ENCODE results near the gene IGSF21. TPM values are rescaled to one million over a fixed set of nuclear protein-coding genes. Genes with fewer than 3 reads are reported as not detected.

Gene IGSF21
- polyA plus RNA-seq, 12 donors, result 0.09 to 0.70 (median 0.38) TPM; not detected in 3

DNA sequence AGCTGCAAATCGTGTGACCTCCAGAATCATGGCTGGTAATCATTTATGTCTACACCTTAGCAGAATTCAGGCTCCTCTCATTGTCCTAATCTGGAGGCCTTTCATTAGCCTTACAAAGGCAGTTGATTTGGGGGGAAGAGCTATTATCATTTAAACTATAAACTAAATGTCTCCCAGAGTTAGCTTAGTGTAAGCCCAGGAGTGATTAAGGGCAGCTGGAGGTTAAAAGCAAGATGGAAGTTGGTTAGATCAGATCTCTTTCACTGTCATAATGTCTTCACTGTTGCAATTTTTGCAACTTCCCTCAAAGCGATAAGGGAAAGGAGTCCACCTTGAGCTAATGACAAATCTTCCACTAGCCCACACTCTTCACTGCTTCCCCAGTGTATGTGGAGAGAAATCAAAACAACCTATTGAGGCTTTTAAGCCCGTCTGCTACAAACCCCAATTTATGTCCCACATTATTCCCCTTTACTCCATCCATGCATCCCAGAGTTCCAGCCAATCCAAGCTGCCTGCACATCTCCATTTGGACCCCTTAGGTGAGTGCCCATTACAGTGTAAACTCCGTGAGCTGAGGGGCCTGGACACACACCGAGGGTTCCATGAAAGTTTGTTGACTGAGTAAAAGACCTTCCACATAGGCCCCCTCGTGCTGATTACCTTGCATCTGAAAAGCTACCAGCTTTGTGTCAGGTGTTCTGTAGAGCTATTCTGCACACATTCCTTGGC is 311.7 kb downstream of the IGSF21 start:
- DNase-seq, result no peak

DNA sequence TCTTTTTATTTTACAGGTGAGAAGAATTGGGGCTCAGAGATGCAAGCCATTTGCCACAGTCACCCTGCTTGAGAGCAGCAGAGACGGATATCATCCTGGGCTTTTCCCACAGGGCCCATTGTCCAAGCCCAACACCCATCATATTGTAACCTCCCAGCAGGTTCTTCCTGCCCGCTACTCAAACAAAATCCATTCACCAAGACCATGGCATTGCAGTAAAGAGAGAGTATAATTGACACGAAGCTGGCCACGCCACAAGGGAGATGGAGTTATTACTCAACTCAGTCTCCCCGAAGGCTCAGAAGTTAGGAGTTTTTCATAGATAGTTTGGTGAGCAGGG is 312.2 kb downstream of the IGSF21 start:
- DNase-seq, result no peak

DNA sequence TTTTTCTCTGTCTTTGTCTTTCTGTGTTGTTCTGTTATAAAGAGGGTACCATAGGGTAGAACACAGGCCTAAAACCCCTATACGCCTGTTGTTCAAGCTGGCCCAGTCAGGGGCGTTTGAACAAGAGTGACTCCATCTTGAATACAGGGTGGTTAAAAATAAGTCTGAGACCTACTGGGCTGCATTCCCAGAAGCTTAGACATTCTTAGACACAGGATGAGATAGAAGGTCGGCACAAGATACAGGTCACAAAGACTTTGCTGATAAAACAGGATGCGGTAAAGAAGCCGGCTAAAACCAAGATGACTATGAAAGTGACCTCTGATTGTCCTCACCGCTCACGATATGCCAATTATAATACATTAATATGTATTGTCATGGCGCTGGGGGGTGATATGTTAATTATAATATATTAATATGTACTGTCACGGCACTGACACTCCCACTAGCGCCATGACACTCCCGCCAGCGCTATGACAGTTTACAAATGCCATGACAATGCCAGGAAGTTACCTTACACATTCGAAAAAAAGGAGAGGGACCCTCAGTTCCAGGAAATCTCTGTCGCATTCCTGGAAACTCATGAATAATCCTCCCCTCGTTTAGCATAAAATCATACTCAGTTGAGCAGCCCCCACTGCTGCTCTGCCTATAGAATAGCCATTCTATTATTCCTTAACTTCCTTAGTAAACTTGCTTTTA is 314.6 kb downstream of the IGSF21 start:
- DNase-seq, result no peak

DNA sequence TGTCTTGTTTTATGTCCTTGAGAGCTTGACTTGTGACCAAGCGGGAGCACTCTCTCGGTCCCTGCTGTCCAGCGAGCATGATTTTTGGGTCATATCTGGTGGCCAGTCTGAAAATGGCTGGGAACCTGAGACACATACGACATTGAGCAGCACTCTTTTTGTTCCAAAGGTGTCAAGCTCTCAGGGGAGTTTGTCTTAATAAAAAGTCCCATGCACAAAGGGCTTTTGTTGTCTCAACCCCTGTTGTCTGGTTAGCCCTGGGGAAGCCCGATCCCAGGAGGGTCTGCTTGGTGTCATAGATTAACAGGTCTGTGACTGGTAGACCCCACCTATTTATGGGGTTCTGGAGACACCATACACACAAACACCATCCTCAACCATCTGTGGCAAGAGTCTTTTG is 315.4 kb downstream of the IGSF21 start:
- no peak for DNase-seq

DNA sequence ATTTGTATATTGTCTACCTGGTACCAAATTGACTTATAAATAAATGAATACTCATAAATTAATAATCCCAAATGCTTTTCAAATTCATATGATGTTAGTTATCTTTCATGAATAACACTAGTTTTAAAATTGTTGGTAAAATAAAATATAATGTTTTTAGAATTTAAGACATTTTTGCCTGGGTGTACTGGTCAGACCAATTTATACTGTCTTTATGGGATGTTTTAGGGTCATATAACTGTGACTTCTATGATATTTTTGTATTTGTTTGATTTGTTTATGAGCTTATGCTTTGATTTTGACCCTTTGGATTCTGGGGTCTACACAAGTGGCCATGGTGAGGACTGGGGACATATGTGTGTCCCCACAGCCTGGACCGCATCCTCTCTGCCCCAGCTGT is 319.0 kb downstream of the IGSF21 start:
- no peak for DNase-seq
